GM12892 (cell line): ENCODE results near the gene TMEM243.
A peak's percentile ranks its signal among the peaks of the same experiment; 100 is the strongest.

Source experiments
- POLR2A ChIP-seq: IDR thresholded peaks from 2 replicates; pipeline ENCODE4 v1.6.1; 2011; ENCODE audit warnings: low read depth, low read length, control low read depth
- POLR2AphosphoS5 ChIP-seq: IDR thresholded peaks from 2 replicates; pipeline ENCODE4 v1.6.1; 2011; ENCODE audit warnings: low read depth, low read length, control low read depth
- TAF1 ChIP-seq: IDR thresholded peaks from 2 replicates; pipeline ENCODE4 v1.6.1; 2011; ENCODE audit warnings: low read depth, mild to moderate bottlenecking, control low read depth, low read length, borderline replicate concordance

DNA sequence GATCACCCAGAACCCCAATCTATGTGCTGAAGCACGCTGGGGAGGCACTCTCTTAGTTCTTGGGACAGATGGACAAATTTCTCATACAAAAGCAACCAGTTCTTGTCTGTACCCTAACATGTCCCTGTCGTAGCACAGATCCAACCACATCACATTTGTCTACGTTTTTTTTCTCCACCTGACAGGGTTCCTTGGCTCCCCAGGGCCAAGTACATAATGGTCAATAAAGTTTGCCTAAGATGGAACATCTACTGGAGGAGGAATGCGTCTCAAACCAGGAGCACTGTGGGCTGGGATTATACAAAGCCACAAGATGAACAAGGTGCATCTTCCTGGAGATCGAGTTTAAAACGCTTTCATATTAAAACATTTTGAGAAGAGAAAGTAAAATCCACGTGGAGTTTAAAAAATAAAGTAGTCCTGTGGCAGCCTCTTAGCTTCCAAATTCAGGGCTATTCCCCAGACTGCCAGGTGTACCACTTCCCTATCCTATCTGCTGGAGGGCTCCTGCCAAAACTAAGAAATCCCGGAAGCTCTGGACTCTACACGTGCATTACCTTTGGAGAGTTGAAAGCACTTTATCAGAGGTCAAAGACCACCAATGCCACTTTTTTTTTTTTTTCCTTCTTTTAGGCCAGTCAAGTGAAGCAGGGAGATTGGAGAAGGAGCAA, 1.4 kb downstream of the TMEM243 start:
- TF ChIP-seq POLR2A (no peak), POLR2AphosphoS5 (peak; percentile 68; the same call in 1 of the 2 replicates), TAF1 (no peak)
